H1 (cell line): ENCODE measurements around the gene FOXN3. TPM values are rescaled to one million over a fixed set of nuclear protein-coding genes. Genes with fewer than 3 reads are reported as not detected.

Experiments
- GABPA ChIP-seq: IDR thresholded peaks from 2 replicates; pipeline ENCODE4 v1.6.1; 2011; ENCODE audit warnings: mild to moderate bottlenecking, low read length, moderate library complexity, borderline replicate concordance; ENCODE audit not compliant: insufficient read depth
- KDM1A ChIP-seq: fragments of 200-600, 300-600 bp; sonication (generic); IDR thresholded peaks from 2 replicates; pipeline ENCODE4 v1.7.1; 2016; ENCODE audit warnings: mild to moderate bottlenecking, low read length, borderline replicate concordance
- polyA plus RNA-seq, 7 experiments: library from polyadenylated mRNA; depleted of rRNA in 3 of 7; stranded (reverse) in 5 of 7; unstranded in 2 of 7; fragments of >200 nt in 5 of 7; fragments of 200-250 nt in 2 of 7; gene quantifications; 1 replicate in 5 of 7; 2 replicates in 1 of 7; 4 replicates in 1 of 7; pipeline versions ENCODE4 v1.2.1 to v1.2.3, GENCODE V29; 2011 to 2013; ENCODE audit warnings: missing spikeins in 2 of 7, mixed read lengths in 2 of 7
- total RNA-seq: library from RNA; stranded (reverse); fragmentation: NEBNext Ultra II Directional; extraction: Animal tissue kit (Norgen Biotek cat#: 25700); gene quantifications from 2 replicates; pipeline ENCODE4 v1.2.1, GENCODE V29; 2021

The FOXN3 gene
- total and polyA plus RNA-seq, 2 of the 8 experiments (the other 6 are each of a cell fraction or from before 2014, with no cell fraction given) = 52.6 to 178 TPM

- TF ChIP-seq GABPA = no peak
- no peak for TF ChIP-seq KDM1A
- TF ChIP-seq, all 59 proteins: peak for 0
Measured at GRCh38 chr14:89184952-89185351, 232.1 kb downstream of the FOXN3 start (continued).
